Mucosa of gallbladder (tissue), 1 donor: ENCODE data around the gene SOX13. TPM values are rescaled to one million over a fixed set of nuclear protein-coding genes. Genes with fewer than 3 reads are reported as not detected.

Experiments
- DNase-seq: peaks from one replicate; pipeline ENCODE4 v3.0.0-alpha.2; 2020; ENCODE audit warnings: low spot score
- total RNA-seq: library from RNA; stranded (reverse); gene quantifications from one replicate; pipeline ENCODE4 v1.2.1, GENCODE V29; 2021
- donor health status: DM: no; HTN: no; CAD: no.

Gene SOX13
- total RNA-seq, 1 donor from 2014 or later = 76.3 TPM

DNA sequence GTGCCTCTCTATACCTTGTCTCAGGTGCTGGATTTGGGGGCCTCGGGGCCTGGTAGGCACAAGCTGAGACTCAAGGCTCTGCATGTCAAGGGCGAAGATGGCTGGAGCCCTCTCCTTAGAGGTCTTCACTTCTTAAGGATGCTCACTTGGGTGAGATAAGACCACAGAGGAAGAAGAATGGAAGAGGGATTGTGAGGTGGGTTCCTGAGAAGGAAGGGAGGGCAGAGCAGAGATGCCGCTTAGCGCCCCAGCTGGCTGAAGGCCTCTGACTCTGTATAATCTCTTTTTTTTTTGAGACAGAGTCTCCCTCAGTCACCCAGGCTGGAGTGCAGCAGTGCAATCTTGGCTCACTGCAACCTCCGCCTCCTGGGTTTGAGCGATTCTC, 32.2 kb downstream of the SOX13 start:
- DNase-seq = no peak

DNA sequence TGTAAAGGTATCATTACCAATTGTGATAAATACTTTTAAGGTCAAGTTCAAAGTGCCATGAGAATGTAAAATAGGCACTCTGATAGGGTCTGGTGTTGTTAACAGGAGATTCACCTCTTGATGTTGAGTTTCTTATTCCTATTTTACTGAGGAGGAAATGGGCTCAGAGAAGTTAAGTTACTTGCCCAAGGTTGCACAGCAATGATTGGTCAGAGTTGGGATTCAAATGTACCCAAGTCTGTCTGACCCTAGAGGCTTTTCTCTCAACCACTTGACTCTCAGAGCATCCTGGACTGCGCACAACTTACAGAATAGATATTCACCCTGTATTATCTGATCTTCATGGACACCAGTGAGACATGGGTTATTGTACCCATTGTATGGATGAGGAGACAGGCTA, 33.9 kb downstream of the SOX13 start:
- no peak for DNase-seq

DNA sequence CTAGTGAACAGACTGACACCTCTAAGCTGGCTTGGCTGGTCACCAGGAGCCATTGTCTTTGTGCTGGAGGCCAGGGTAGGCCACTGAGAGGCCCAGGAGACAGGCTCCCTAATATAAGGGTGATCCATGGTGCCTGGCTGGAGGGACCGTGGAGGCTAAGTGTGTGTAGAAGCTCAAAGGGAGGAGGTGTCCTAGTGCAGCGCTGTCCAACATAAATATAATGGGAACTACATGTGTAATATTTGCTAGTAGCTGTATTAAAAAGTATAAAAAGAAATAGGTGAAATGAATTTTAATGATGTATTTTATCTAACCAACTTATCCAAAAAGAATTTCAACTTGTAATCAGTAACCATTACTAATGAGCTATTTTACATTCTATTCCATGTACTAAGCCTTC, 35.0 kb downstream of the SOX13 start:
- DNase-seq = no peak

DNA sequence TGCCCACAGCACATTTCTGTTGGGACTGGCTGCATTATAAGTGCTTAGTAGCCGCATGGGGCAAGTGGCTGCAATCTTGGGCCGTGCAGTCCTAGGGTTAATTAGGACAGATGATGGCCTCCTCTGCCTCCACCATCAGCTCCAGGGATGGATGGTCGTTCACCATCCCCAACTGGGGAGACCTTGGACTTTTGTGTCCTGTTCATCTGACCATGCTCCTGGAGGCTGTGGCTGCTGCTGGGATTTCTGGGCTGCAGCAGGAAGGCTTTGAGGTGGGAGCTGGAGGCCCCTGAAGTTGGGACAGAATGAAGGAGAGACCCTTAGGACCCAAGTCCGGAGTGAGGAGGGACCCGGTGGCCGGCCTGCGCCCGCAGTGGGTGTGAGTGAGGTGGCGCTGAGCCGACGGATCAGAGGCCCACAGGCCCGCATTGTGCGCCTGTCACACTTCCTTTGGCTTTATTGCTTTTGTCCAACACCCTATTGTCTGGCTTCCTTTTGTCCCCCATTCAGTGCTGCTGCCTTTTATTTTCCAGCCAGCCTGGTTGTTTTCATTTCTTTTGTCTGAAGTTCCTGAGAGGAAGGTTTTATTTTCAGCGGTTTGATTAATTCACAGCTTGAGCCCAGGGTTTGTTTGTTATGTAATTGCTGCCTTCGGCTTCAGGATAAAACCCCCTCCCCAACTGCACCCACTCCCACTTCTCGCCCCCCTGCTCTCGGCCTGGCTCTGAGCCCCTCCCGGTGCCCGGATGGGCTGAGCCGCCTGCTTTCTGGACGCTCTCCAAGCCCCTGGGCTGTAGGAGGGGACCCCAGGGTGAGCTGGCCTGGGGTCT, 35.6 kb downstream of the SOX13 start:
- DNase-seq = no peak

DNA sequence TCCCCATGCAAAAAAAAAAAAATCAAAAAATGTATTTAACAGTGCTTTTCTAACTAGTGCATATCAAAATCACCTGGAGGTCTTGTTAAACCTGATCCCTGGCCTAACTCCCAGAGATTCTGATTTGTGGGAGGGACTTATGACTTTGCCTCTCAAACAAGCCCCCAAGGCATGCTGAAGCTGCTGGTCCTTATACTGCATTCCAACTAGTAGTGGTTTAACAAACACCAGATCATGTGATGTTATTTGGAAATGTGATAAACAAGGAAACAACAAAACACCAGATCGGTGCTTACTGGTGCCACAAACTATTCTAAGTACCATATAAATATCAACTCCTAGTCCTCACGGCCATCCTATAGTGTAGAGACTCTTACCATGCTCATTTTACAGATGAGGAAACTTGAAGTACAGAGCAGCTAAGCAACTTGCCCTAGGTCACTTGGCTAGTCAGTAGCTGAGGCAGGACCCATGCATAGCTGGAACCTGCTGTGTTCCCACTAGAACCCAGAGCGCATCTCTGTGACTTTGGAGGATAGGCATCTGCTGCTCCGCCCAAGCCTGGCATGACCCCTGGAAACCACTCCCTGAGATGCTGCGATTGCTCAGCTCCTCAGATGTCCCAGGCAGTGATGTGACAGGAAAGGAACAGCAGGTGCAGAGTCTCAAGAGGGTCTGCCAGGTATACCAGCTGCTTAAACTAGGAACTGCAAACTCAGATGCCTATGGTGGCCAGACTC, 38.1 kb downstream of the SOX13 start:
- DNase-seq = no peak

DNA sequence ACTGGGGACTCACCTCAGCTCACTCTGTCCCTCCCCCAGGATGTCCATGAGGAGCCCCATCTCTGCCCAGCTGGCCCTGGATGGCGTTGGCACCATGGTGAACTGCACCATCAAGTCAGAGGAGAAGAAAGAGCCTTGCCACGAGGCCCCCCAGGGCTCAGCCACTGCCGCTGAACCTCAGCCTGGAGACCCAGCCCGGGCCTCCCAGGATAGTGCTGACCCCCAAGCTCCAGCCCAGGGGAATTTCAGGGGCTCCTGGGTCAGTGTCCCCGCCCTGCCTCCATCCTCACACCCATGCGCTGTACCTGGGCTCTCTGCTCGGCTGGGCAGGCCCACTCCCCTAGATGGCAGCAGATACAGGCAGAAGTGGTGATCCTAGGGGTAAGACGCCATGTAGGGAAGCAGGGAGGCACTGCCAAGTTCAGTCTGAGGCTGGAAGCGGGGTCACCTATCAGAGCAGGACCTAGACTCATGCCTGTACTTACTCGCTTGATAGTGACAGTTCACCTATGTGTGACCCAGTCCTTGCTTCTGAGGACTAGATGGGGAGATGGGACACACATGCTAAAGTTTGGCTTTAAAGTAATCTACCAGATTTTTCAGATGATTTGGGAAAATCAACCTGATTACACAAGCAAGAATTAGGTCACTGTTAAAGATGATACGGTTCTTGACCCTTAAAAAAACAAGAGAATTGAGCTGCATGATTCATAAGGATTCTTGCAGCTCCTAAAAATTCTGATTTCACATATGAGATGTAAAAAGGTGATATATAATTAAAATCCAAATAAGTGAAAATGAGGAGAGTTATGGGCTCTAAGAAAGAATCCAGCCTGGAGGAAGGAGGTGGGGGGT, 40.2 kb downstream of the SOX13 start:
- no peak for DNase-seq

DNA sequence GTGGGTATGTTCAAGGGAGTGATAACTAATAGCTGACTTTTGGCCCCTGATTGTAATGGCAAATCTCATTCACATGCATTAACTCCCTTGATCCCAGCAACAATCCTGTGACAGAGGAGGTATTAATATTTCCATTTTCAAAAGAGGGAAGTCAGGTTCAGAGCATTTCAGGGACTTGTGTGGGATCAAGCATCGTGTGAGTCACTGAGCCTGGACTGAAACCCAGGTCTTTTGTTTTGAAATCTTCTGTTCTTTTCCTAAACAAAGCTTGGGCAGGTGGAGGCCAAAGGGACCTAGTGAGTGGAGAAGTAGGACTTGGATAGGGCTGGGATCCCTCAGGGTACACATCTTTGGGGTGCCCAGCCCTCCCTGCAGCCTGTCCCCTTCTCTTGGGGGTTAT, 41.0 kb downstream of the SOX13 start:
- no peak for DNase-seq

DNA sequence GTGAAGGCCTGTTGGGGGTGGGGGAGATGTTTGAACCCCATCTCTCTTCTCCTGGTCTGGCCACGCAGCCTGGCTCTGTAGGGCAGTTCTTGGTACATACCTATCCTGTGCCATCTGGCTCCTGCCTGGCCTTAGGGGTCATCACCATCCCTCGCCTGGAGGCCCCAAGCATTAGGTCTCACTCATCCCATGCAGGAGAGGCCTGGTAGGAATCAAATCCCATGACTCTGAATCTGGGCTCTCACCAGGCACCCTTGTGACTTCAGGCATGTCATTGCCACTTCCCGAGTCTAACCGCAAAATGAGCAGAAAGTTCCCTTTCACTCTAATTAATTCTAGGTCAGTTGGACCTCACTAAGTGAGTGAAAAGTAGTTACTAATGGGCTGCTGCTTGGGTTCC, 41.7 kb downstream of the SOX13 start:
- DNase-seq = no peak

DNA sequence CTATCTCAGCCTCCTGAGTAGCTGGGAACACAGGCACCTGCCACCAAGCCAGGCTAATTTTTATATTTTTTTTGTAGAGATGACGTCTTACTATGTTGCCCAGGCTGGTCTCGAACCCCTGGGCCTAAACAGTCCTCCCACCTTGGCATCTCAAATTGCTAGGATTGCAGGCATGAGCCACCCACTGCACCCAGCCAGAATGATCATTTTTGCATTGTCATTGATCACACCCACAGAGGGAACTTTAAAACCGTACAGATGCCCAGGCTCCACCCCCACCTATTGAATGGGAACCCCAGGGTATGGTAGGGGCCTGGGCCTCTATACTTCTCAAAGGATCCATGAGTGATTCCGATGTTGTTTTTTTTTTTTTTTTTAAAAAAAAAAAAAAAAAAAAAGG, 42.2 kb downstream of the SOX13 start:
- DNase-seq = no peak

DNA sequence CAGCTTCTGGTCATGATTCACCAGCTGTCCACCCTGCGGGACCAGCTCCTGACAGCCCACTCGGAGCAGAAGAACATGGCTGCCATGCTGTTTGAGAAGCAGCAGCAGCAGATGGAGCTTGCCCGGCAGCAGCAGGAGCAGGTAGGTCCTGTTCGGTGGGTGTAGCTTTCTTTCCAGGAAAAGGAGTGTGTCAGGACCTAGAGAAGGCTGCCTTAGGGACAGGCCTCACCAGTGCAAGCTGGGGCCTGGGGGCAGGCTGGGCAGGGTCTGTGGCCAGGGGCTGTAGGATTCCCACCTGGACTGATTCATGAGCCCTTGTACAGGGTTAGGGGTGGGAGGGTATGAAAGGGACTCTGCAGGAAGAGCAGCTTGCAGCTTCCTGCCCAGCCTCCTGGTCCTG, 43.6 kb downstream of the SOX13 start:
- DNase-seq = no peak

DNA sequence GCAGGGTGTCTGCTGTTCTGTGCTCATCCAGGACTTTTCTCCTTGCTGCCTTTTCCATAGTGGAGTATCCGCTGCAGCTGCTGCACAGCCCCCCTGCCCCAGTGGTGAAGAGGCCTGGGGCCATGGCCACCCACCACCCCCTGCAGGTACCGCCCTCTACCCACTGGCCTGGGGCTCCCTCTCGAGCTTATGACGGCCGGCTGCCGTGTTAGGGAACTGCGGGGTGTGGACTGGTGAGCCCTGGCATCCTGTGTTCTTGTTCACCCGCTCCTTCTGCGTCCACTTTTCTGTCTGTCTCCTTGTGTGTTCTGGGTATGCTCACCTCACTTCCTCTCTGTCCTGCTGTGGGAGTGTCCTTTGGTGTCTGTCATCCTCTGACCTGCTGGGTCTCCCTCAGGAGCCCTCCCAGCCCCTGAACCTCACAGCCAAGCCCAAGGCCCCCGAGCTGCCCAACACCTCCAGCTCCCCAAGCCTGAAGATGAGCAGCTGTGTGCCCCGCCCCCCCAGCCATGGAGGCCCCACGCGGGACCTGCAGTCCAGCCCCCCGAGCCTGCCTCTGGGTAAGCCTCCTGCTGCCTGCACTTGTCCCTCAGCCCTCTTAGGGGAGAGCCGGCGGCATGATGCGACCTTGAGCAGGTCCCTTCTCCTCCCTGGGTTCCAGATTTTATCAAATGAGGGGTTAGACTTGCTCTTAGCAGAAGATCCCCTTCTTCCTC, 49.1 kb downstream of the SOX13 start:
- DNase-seq = no peak

DNA sequence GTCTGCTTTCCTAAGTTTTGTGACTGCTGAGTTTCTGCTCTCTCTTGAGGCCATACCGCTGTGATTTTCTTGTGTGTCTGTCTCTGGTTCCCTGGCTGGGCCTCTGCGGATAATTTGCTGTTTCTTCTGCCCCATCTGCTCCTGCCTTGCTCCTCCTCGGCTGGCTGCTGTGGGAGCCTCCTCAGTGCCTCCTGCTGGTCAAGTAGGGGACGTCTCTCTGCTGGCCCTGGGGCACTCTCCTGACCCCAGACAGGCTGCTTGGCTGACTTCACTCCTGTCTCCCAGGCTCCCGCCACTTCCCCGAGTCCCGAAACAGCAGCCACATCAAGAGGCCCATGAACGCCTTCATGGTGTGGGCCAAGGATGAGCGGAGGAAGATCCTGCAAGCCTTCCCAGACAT, 50.5 kb downstream of the SOX13 start:
- no peak for DNase-seq

DNA sequence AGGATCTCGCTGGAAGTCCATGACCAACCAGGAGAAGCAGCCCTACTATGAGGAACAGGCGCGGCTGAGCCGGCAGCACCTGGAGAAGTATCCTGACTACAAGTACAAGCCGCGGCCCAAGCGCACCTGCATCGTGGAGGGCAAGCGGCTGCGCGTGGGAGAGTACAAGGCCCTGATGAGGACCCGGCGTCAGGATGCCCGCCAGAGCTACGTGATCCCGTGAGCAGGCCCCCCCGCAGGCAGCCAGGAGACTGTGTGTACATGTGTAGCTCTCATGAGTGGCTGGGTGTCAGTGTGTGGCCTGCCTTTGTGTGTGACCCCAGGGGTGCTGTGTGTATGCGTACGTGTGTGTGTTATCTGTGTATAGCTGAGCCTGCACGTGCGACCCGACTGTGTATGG, 51.7 kb downstream of the SOX13 start:
- no peak for DNase-seq

DNA sequence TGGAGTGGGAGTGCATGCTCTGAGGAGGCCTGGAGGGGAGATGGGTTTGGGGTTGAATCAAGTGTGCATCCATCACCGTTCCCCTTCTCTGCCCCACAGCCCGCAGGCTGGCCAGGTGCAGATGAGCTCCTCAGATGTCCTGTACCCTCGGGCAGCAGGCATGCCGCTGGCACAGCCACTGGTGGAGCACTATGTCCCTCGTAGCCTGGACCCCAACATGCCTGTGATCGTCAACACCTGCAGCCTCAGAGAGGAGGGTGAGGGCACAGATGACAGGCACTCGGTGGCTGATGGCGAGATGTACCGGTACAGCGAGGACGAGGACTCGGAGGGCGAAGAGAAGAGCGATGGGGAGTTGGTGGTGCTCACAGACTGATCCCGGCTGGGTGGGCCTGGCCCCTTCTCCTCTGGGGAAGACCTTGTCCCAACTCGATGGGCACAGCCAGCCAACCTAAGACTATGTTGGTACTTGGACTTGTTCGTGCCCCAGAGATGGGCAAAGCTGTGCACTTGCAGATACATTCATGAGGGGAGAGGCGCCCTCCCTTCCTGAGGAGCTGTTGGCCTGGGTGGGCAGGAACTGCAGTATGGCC, 52.9 kb downstream of the SOX13 start:
- no peak for DNase-seq

DNA sequence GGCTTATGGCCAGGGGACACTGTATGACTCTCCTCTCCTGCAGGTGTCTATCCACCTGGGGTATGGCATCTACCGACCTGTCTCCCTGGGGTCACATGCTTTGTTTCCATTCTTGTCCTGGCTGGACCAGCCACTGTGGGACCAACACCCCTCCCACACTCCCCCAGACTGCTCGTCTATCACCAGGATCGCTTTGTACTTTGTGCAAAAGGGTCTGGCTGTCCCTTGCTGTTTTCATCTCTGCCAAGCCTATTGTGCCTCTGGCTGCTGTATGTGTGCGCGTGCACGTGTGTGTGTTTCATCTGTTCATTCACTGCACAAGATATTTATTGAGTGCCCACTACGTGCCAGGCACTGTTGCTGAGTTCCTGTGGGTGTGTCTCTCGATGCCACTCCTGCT, 53.5 kb downstream of the SOX13 start:
- DNase-seq = no peak

DNA sequence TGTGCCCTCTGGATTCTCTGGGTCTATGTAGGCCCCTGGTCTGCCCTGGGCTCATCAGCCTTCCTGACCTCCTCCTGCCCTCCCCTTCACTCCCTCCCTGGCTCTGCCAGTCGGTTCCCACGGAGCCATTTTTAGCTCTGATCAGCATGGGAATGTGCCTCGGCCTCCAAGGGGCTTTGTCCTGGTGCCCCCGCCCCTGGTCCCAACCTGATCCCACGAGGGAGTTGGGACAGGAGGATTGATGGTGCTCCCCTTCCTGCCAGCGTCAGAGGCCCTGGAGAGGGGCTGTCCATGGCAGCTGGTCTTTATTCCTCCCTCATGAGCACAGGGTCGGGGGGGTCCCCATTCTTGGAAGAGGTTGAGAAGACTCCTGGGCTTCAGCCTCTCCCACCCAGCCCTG, 54.0 kb downstream of the SOX13 start:
- DNase-seq = no peak

DNA sequence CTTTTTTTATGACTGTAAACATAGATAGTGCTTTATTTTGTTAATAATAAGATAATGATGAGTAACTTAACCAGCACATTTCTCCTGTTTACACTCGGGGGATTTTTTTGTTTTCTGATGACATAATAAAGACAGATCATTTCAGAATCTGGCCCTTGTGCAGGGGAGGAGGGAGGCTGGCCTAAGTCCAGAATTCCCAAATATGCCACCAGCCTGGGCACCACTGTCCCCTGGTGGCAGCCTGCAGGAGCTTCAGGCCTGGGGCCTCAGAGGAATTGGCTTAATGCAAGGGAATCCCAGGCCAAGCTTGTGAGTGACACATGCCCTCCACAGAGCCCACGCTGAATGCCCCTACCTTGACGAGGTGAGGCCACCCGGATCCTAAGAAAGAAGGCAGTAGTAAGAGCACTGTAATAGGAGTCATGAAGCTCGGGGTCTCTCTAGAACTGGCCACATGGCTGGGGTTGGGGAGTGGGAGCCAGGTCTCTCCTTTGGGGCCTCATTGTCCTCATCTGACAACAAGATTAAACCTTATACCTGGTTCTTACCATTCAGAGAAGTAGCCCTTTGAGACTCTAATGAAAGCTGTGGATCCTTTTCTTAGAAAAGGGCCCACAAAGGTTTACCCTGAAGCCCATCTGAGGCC, 54.8 kb downstream of the SOX13 start:
- DNase-seq = peak; percentile 50

DNA sequence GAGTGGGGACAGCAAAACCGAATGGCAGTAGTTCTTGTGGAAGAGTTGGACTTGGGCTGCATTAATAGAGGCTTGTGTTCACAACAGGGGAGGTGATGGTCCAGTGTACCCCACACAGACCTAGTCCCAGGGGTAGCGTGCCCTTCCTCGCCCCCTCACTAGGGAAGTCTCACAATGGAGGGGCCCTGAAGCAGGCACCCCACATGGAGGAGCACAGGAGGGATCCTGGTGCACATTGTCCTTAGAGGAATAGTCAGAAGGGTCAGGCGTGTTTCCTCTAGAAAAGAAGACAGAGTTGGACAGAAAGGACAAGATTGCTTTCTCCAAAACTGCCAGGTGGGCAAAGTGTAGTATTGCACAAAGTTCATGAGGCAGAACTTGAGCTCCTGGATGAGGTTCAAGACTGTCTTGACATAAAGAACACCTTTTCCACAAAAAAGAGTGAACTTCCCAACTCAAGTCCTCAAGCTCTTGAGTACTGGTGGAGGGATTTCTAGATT, 55.6 kb downstream of the SOX13 start:
- DNase-seq = no peak

DNA sequence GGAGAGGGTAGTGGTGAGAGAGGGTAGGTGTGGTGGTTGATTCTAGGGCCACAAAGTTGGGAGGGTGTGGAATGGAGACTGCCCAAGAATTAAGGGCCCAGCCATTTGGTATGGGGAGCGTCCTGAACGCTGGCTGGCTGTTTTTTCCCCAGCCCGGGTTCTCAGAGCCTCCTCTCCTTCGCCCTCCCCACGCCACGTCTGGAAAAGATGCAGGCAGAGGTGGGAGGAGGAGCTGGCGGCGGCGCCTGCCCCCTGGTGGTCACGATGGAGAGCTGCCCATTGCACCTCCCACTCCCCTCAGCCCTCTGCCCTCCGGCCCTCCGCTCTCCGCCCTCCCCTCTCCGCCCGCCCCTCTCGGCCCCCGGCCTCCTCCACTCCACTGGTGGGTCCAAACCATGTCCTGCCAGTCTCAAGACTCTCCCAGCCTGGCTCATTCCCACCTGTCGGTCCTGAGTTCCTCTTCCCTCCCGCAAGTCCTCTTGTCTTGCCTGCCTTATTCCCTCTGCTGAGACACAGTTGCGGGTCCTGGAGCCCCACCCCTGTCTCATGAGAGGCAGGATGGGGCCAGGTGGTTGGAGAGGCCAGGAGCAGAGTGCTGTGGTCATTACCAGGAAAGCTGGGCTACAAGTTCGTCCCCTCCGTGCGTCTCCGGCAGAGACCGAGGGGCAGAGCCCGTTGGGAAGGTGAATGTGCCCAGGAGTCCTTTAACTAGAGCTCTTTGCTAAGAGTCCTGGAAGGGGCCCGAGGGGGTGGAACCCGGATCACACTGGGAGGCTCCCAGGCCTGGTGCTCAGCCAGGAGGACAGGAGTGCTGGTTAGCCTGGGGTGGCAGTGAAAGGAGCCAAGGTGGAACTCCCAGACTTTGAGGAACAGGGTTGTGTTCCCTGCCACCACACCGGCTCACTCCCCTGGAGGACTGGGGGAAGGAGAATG, 56.3 kb downstream of the SOX13 start:
- peak; percentile 61 for DNase-seq

DNA sequence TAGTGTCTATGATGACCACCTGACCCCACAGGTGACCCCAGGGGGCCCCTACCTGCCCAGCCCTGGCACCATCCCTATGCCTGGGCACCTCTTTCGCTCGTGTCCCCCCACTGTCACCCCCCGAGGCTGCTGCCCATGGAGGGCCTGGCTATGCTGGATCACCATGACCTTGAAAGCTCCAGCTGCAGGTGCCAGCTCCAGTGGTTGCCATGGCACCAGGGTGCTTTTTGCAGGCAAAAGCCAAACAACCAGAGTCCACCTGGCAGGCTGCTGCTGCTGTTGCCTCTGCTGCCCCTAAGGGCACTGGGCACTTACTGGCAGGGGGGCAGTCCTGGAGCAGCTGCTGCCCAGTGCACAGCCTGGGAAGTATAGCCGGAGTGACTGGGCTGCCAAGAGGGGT, 57.3 kb downstream of the SOX13 start:
- no peak for DNase-seq
